ENCODE measurements around the gene ZBTB7C. TPM values are rescaled to one million over a fixed set of nuclear protein-coding genes. Genes with fewer than 3 reads are reported as not detected.

The ZBTB7C gene
- total RNA-seq, 1 experiment from 2014 or later = 0.33 TPM

GRCh38 chr18:48027401-48027963, 381.7 kb downstream of the ZBTB7C start:
- H2BK120ac ChIP-seq (ENCODE audit: low read depth, low read length, poor library complexity, severe bottlenecking) = no peak overlapping the region
- peaks cover 3% of the 10 kb centered on the region for H3K27me3 Mint-ChIP-seq (ENCODE audit: low read depth)

More at GRCh38 chr18:48027401-48027963, 381.7 kb downstream of the ZBTB7C start:
- H3K9me3 ChIP-seq (ENCODE audit: control insufficient read depth, low read depth, low read length) = no peaks in the 10 kb centered on the region
- WGBS (ENCODE audit: extremely low coverage, insufficient read length, low lambda C conversion rate) = no CpG with 5 or more reads among the region's 7 CpGs
- H2AK5ac ChIP-seq (ENCODE audit: insufficient read length, low read length) = no peak overlapping the region
- H2BK5ac ChIP-seq (ENCODE audit: insufficient read length, low read length) = no peak overlapping the region
- no peak overlapping the region for H2BK12ac ChIP-seq (ENCODE audit: insufficient read length, low read depth, low read length)
- H3K27me3 ChIP-seq (ENCODE audit: insufficient read depth, low read length) = no peaks in the 10 kb centered on the region
- no peak overlapping the region for H3K14ac ChIP-seq (ENCODE audit: insufficient read depth, low read length)
- H3K4me1 Mint-ChIP-seq = peaks cover 22 to 43% of the 10 kb centered on the region in 2 experiments
- H3K4ac ChIP-seq (ENCODE audit: low read depth, low read length) = no peak overlapping the region
- H3K23ac ChIP-seq (ENCODE audit: insufficient read length, low read depth, low read length) = no peak overlapping the region
- peak overlapping the region in 2 of 3 experiments; percentile 21 to 74; a peak in 3 of 7 replicates for H3K27ac Mint-ChIP-seq
- H4K91ac ChIP-seq (ENCODE audit: insufficient read length, low read depth, low read length) = no peak overlapping the region
- H3K27ac ChIP-seq (ENCODE audit: insufficient read length, low read depth, low read length) = no peak overlapping the region
- H3K79me1 ChIP-seq (ENCODE audit: insufficient read depth, low read depth, low read length, poor library complexity, severe bottlenecking) = no peaks in the 10 kb centered on the region
- H3K4me1 ChIP-seq (ENCODE audit: insufficient read depth, low read length) = no peaks in the 10 kb centered on the region
- no peak overlapping the region for H3K18ac ChIP-seq (ENCODE audit: insufficient read length, low read depth, low read length)
- H4K8ac ChIP-seq (replicated peaks; ENCODE audit: insufficient read length, low read depth, low read length) = no peak overlapping the region
- H2AFZ ChIP-seq (ENCODE audit: low read length) = no peak overlapping the region
- H3K23me2 ChIP-seq (ENCODE audit: insufficient read length, low read depth, low read length, poor library complexity, severe bottlenecking) = no peaks in the 10 kb centered on the region
- no peak overlapping the region for H2BK20ac ChIP-seq (ENCODE audit: low read depth, low read length, poor library complexity, severe bottlenecking)
- no peak overlapping the region for H3K9ac ChIP-seq (ENCODE audit: extremely low read depth, insufficient read length, low read length)
- no peak for TF ChIP-seq CTCF (conservative IDR thresholded peaks at IDR 0.05)
- no peaks in the 10 kb centered on the region for H4K20me1 ChIP-seq (ENCODE audit: control insufficient read depth, insufficient read depth, insufficient read length)
- no peak overlapping the region for H2BK15ac ChIP-seq (ENCODE audit: low read depth, low read length)
- H3T11ph ChIP-seq (ENCODE audit: low read length) = no peak overlapping the region
- H3K9me3 Mint-ChIP-seq = no peaks in the 10 kb centered on the region; a peak in 1 of 5 replicates
- DNase-seq = no peak
- no peak overlapping the region for H3K4me2 ChIP-seq (ENCODE audit: insufficient read depth, insufficient read length, low read length)
- H3K36me3 Mint-ChIP-seq (ENCODE audit: insufficient read depth in 1 of 3, low read depth in 3 of 3) = no peaks in the 10 kb centered on the region
- H4K5ac ChIP-seq (ENCODE audit: insufficient read length, low read depth, low read length) = no peak overlapping the region
- no peak overlapping the region for H3K56ac ChIP-seq (ENCODE audit: insufficient read length, low read depth, low read length)
- H3K79me2 ChIP-seq (ENCODE audit: insufficient read depth, low read length) = no peaks in the 10 kb centered on the region
- H3K4me3 Mint-ChIP-seq = no peak overlapping the region

Measured in H9 (cell line).